HG03025 (cell line): ENCODE results near the gene PCSK2.

Source experiments
- ATAC-seq: cut with Tn5 transposase; IDR thresholded peaks from one replicate; pipeline ENCODE4 v1.9.1; 2021; ENCODE audit warnings: mild to moderate bottlenecking, moderate library complexity; ENCODE audit not compliant: unreplicated experiment, low FRiP score

PCSK2 gene

GRCh38 chr20:17327185-17328148 is 100.6 kb downstream of the PCSK2 start:
- no peak for ATAC-seq

DNA sequence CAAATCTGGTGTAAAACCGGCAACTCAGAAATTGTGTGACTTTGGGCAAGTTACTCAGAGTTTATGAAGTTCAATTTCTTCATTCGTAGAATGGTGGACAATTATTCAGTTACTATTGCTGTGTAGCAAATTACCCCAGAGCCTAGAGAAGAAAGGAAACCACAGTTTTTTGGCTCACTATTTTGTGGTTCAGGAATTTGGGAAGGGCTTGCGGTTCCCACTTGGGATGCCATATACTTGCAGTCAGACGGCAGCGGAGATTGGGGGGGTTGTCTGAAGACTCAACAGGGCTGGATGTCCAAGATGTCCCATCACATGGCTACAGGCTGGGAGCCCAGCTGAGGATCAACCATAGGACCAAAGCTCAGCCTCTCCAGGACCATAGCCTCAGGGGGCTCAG is 108.1 kb downstream of the PCSK2 start:
- no peak for ATAC-seq

DNA sequence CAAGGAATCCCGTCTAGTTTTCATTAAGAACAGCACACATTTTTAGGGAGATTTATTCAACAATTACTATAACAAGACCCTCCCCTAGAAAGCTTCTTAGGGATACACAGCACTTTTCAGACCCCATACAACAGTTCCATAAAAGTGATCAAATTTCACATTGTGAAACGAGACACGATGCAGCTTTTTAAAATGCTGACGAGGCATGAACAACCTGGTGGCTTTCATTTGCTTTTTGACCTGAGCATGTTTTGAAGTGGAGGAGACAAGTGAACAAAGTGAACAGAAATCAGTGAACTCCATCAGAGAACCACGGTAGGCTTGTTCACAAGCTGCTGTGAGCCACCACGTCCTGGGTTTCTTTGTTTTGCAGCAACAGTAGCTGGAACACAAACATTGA is 112.2 kb downstream of the PCSK2 start:
- no peak for ATAC-seq

- no peak for ATAC-seq
Measured at GRCh38 chr20:17343091-17343490, 116.3 kb downstream of the PCSK2 start.

DNA sequence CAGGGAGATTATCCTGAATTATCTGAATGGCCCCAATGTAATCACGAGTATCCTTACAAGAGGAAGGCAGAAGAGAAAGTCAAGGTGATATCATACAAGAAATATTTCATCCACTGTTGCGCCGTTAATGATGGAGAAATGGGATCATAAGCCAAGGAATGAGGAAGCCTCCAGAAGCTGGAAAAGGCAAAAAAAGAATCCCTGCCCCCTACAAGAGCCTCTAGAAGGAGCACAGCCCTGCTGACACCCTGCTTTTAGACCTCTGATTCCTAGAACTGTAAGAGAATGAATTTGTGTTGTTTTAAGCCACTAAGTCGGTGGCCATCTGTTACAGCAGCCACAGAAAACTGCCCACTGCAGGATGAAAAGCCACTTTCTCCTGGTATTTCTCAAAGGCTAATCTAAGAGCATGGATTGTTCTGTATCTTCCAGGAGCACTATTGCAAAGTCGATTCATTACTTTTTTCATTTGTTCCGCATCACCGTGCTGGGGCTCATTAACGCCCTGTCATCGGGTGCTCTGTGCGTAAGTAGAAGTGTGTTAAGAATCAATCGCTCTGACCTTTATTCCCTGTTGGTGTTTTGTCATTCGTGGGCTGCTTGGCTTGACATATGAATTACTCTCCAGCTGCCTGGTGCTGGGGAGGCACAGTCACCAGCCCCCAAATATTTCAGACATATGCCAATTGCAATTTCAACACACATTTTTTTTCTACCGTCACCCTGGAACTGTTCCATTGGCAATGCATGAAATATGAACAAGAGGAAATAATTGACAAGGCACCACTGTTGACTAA is 117.0 kb downstream of the PCSK2 start:
- no peak for ATAC-seq

DNA sequence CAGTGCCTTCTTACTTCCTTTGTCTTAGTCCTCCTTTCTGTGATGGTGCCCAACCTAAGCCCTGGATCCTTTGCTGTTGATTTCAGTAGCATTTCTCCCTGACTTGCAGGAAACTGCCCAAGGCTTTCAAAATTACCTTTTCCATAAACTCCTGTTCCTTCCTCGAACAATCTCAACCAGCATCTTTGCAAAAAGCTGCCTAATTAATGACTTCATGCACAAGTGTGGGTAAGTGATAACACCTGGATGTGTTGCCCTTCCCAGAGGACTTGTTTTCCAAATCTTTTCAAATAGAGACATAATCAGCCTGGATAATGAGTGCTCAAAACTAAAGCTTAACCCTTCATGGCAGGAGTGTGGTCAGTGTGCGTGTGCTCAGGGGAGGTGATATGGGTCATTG is 118.0 kb downstream of the PCSK2 start:
- no peak for ATAC-seq

- ATAC-seq: no peak
Measured at GRCh38 chr20:17345321-17345720, 118.5 kb downstream of the PCSK2 start.

DNA sequence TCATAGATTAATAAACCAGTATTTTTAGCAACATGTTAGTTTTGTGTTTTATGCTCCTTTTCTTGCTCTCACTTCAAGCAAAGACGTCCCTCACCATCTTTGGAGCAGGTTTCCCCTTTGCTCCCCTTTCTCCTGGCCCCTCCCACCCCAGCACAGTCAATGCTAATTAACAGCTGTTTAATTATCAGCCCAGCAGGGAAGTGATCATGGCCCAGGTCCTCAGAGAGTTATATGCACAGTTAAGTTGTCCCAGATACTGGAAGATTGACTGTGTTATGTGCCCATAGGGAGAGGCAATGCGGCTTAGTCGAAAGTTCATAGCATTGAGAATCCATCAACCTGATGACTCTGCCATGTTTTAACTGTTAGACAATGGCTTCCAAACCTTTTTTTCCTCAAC is 123.5 kb downstream of the PCSK2 start:
- ATAC-seq: no peak

GRCh38 chr20:17357238-17357637 is 130.4 kb downstream of the PCSK2 start:
- no peak for ATAC-seq

DNA sequence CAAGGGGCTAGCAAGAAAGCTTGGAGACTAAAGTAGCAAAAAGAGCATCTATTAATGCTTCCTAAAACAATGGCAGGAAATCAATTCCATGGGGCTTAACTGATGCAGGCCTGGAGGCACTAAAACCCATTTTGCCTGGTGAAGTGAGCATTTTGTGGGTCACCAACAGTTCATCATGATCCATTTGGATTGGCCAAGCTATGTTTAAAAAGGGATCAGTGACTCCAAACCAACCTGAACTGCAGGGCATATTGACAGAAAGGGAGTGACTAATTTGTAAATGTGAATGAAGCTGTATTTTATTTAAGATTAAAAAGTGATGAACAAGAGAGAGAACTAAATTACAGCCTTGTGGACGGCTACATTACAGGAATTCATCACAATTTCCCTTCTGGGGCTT is 132.0 kb downstream of the PCSK2 start:
- ATAC-seq: no peak

GRCh38 chr20:17364681-17365080 is 137.8 kb downstream of the PCSK2 start:
- no peak for ATAC-seq

DNA sequence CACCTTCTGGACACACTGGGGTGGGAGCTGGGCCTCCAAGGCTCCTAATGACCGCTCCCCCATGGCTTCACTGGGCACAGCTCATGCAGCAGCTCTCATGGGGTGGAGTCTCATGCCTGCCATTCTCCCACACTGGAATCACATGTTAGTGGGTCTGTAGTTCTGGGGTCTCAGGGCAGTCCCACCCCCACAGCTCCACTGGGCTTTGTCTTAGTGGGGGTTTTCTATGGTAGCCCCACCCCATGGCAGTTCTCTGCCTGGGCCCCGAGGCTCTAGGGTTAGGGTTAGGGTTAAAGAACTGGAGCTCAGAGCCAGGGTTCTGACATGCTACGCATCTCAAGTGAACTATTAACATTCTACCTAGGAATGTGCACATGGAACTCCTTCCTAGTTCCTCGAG is 139.0 kb downstream of the PCSK2 start:
- ATAC-seq: no peak

DNA sequence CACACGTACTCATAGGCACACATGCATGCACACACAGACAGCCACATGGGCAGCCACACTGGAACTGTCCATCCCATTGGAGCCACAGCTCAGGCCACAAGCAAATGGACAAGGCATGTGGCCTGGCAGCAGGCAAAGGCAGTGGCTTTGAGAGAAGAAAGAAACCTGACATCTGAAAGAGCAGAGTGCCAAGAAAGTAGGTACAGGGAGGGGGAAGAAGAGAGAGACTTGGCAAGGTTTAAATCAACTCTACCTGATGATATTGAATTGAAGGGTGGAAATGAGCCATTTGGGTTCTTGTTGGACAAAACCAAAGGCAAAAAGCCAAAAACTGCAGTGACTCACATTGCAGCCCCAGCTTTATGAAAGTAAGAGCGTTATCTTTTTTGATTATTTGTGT is 142.7 kb downstream of the PCSK2 start:
- ATAC-seq: no peak

- ATAC-seq: no peak
Measured at GRCh38 chr20:17372806-17373440, 146.1 kb downstream of the PCSK2 start.

- ATAC-seq: no peak
Measured at GRCh38 chr20:17374086-17374485, 147.2 kb downstream of the PCSK2 start.

- ATAC-seq: no peak
Measured at GRCh38 chr20:17376031-17376430, 149.2 kb downstream of the PCSK2 start.

- ATAC-seq: no peak
Measured at GRCh38 chr20:17377231-17377630, 150.4 kb downstream of the PCSK2 start.

DNA sequence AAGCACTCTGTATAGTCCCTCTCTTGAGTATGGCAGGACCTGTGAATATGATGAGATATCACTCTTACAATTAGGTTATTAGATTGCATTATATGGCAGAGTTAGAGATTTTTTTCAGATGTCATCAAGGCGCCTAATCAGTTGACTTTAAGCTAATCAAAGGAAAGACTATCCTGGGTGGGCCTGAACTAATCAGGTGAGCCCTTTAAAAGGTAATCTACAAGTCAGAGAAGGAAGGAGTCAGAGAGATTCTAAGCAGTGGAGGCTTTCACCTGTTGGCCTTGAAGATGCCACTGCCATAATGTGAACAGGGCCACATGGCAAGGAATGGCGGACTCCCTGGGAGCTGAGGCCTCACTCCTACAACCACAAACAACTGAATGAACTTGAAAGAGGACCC is 152.8 kb downstream of the PCSK2 start:
- no peak for ATAC-seq

- ATAC-seq: no peak
Measured at GRCh38 chr20:17380801-17381200, 154.0 kb downstream of the PCSK2 start.

DNA sequence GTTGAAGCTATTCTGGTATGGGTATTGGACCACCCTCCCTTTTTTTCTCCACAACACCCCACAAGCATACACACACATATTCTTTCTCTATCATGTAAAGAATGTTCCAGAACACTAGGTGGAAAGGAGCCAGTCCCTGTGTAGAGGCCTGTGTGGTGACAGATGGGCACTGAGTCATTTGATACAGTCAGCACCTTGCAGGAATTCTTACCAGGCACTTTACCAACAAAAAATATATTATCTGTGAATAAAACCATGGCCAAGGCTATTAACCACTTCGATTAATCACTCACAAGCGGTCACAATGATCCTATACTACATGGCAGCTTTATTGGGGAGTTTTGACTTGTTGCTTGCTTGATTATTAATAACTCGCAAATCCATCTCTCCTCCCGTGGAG is 154.9 kb downstream of the PCSK2 start:
- ATAC-seq: no peak

GRCh38 chr20:17385798-17386197 is 159.0 kb downstream of the PCSK2 start:
- no peak for ATAC-seq
